ENCODE measurements around the gene PRR35. TPM values are rescaled to one million over a fixed set of nuclear protein-coding genes. Genes with fewer than 3 reads are reported as not detected.

Gene PRR35
- total RNA-seq, 4 donors from 2014 or later: not detected

- Histone ChIP-seq H3K4me1 (peaks cover under 1 to 6% of the 10 kb centered on the region in 2 donors), H3K4me3 (no peak overlapping the region), H3K27me3 (no peaks in the 10 kb centered on the region), H3K36me3 (no peaks in the 10 kb centered on the region), H3K27ac (no peak overlapping the region), H3K9me3 (no peaks in the 10 kb centered on the region)
- intact Hi-C loops (cut with DNase I; ENCODE audit: low total_unique reads) (no loop called here), in situ Hi-C loops (cut with MboI; ENCODE audit: low sequenced_read_pairs in 4 of 4) (no loop called here)
- ATAC-seq: no peak
- no peak for TF ChIP-seq CTCF (IDR thresholded peaks at IDR 0.05 in 4 of 5, conservative IDR thresholded peaks at IDR 0.05 in 1 of 5)
- no peak for TF ChIP-seq POLR2A (IDR thresholded peaks at IDR 0.05)
- DNase-seq: no peak
These were observed 54.9 kb downstream of the PRR35 start for GRCh38 chr16:615122-615521.

Small RNA genes within 50 kb of the gene (microRNA-seq; reads per million reads assigned to microRNA genes)
- gene MIR3176 (ENCODE audit: borderline replicate concordance in 2 of 2): 0.85 to 1.2 reads per million in 2 donors
- 0 reads per million in 2 donors for gene MIR5587 (ENCODE audit: borderline replicate concordance in 2 of 2)

Other genes starting within 250 kb of the PRR35 start
- gene AXIN1, start 207.7 kb upstream of the PRR35 start, total RNA-seq: 10 to 100 TPM; 27.1 to 41.9 (median 32.7) TPM
- 100 to 1,000 TPM in 1 of 4 donors, 10 to 100 TPM in 3; 72.8 to 122 (median 87.4) TPM for gene MRPL28, start 189.9 kb upstream of the PRR35 start, total RNA-seq
- 10 to 100 TPM; 31.5 to 63.3 (median 50.8) TPM for gene PGAP6, start 178.4 kb upstream of the PRR35 start, total RNA-seq
- 10 to 100 TPM; 11.6 to 19.3 (median 16.3) TPM for gene NME4, start 163.2 kb upstream of the PRR35 start, total RNA-seq
- 10 to 100 TPM; 17.0 to 23.3 (median 18.8) TPM for gene DECR2, start 158.5 kb upstream of the PRR35 start, total RNA-seq
- gene RAB11FIP3, start 134.7 kb upstream of the PRR35 start, total RNA-seq: 10 to 100 TPM; 27.0 to 50.1 (median 34.8) TPM
- gene CAPN15, start 32.7 kb upstream of the PRR35 start, total RNA-seq: 10 to 100 TPM; 22.3 to 37.8 (median 27.4) TPM
- gene NHLRC4, start 6.6 kb downstream of the PRR35 start, total RNA-seq: under 1 TPM; 0.42 to 0.56 (median 0.48) TPM
- gene PIGQ, start 9.6 kb downstream of the PRR35 start, total RNA-seq: 10 to 100 TPM; 22.2 to 47.3 (median 38.5) TPM
- 10 to 100 TPM; 15.6 to 29.3 (median 21.4) TPM for gene RAB40C, start 29.7 kb downstream of the PRR35 start, total RNA-seq
- gene WFIKKN1, start 70.6 kb downstream of the PRR35 start, total RNA-seq: 1 to 10 TPM in 3 of 4 donors, under 1 TPM in 1; 0.12 to 3.2 (median 1.3) TPM
- gene METTL26, start 75.9 kb downstream of the PRR35 start, total RNA-seq: 100 to 1,000 TPM; 114 to 212 (median 141) TPM
- 100 to 1,000 TPM in 3 of 4 donors, 10 to 100 TPM in 1; 59.6 to 155 (median 114) TPM for gene MCRIP2, start 81.4 kb downstream of the PRR35 start, total RNA-seq
- gene WDR90, start 89.0 kb downstream of the PRR35 start, total RNA-seq: 1 to 10 TPM; 2.9 to 9.8 (median 6.5) TPM
- 10 to 100 TPM; 20.9 to 41.6 (median 27.3) TPM for gene RHOT2, start 107.7 kb downstream of the PRR35 start, total RNA-seq
- under 1 TPM in 1 of 4 donors, not detected in 3; 0.31 TPM for gene RHBDL1, start 115.3 kb downstream of the PRR35 start, total RNA-seq
- 100 to 1,000 TPM; 144 to 229 (median 204) TPM for gene STUB1, start 120.0 kb downstream of the PRR35 start, total RNA-seq
- 10 to 100 TPM; 22.8 to 81.8 (median 41.0) TPM for gene JMJD8, start 123.9 kb downstream of the PRR35 start, total RNA-seq
- gene WDR24, start 130.0 kb downstream of the PRR35 start, total RNA-seq: 10 to 100 TPM; 11.0 to 19.5 (median 16.8) TPM
- not detected for gene FBXL16, start 145.4 kb downstream of the PRR35 start, total RNA-seq
- gene METRN, start 154.7 kb downstream of the PRR35 start, total RNA-seq: 10 to 100 TPM; 24.4 to 42.1 (median 33.3) TPM
- gene ANTKMT, start 160.8 kb downstream of the PRR35 start, total RNA-seq: 10 to 100 TPM; 20.9 to 84.0 (median 38.7) TPM
- gene CCDC78, start 166.0 kb downstream of the PRR35 start, total RNA-seq: not detected
- under 1 TPM in 2 of 4 donors, not detected in 2; 0.27 to 0.42 TPM for gene HAGHL, start 166.7 kb downstream of the PRR35 start, total RNA-seq
- gene CIAO3, start 180.6 kb downstream of the PRR35 start, total RNA-seq: 10 to 100 TPM; 16.1 to 48.5 (median 21.6) TPM
- not detected for gene MSLN, start 200.3 kb downstream of the PRR35 start, total RNA-seq
- gene RPUSD1, start 228.0 kb downstream of the PRR35 start, total RNA-seq: 10 to 100 TPM in 2 of 4 donors, 1 to 10 TPM in 2; 7.8 to 23.8 (median 15.2) TPM
- 1 to 10 TPM in 2 of 4 donors, under 1 TPM in 2; 0.44 to 5.8 (median 3.1) TPM for gene CHTF18, start 228.2 kb downstream of the PRR35 start, total RNA-seq
- not detected for gene GNG13, start 240.3 kb downstream of the PRR35 start, total RNA-seq

All from gastrocnemius medialis (tissue), 4 donors.